ENCODE measurements around the gene WNK2.

- no peak for TF ChIP-seq CTCF (IDR thresholded peaks at IDR 0.05)
- no peak for TF ChIP-seq EZH2 (IDR thresholded peaks at IDR 0.05)
- TF ChIP-seq EZH2phosphoT487 (IDR thresholded peaks at IDR 0.05), result no peak
Measured at GRCh38 chr9:93236541-93237206, 52.7 kb downstream of the WNK2 start.

Data from neural progenitor cell (in vitro differentiated cells).